LoVo (cell line): ENCODE data around the gene SLC26A1.
"Not testable (repeated sequence)": the region's sequence is repeated elsewhere in the genome, so short reads cannot be mapped to it uniquely, and the experiment has no call there.

ENCODE experiments used
- DNase-seq: peaks from one replicate; pipeline ENCODE4 v3.0.0-alpha.2; 2016; ENCODE audit warnings: low spot score

The SLC26A1 gene

DNA sequence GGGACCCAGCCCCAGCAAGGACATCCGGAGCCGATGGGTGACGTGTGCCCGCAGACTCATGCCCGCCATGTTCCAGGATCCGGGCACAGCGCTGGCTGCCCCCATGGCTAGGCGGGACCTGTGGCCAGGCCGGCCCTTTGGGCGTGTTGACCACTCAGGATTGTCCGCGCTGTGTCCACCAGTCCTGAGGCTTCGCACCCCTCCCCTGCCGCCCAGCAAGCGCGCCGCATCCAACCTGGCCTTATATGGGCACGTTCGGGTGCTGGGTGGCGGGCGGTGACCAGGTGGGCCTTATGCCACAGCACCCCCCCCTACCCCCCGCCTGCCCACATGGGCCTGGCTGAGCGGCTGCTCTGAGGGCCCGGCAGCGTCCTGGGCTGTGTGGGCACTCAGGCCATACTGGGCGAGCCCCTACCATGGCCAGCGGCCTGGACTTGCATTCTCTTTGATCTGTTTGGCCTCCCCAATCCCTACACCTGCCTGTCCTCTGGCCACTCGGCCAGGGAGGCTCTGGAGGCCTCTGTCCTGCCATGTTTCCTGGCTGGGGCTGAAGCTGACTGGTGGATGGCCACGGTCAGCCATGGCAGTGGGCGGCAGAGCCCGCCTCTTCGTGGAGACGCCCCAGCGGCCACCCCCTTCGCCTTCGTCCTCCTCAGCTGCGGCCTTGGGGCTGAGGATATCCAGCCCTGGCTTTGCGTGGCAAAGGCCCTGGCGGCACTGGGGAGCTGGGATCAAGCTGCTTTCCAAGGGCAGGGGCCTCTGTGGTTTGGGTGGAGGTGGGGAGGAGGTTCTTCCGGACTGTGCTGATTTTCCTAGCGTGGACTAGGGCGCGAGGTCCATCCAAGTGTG lies 20.2 kb upstream of the SLC26A1 start:
- DNase-seq, result no peak

DNA sequence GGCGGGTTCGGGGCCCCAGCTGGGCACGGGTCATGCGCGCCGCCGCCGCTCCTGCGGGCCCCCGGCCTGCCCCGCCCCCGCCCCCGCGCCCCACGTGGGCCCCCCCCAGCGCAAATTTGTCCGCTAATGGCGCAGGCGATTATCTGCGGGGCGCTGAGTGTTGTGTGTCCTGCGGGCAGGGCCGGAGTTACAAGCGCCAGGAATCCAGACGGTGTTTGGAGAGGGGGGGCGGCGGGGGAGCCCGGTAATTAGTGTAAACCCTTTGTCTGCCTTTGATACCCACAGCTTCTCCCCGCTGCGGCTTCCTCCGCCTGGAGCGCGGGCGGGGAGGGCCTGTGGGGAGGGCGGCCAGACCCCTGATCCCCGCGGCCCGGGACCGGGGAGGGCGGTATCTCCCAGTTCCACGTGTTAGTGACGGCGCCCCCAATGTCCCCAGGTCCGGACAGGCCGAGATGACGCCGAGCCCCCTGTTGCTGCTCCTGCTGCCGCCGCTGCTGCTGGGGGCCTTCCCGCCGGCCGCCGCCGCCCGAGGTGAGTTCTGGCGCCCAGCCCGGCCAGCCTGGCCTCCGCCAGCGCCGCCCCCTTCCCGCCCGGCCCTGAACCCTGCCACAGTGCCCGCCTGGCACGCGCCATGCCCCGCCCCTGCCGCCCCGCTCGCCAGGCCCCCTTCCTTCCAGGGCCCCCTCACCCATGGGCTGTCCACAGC lies 19.0 kb upstream of the SLC26A1 start:
- no peak for DNase-seq

DNA sequence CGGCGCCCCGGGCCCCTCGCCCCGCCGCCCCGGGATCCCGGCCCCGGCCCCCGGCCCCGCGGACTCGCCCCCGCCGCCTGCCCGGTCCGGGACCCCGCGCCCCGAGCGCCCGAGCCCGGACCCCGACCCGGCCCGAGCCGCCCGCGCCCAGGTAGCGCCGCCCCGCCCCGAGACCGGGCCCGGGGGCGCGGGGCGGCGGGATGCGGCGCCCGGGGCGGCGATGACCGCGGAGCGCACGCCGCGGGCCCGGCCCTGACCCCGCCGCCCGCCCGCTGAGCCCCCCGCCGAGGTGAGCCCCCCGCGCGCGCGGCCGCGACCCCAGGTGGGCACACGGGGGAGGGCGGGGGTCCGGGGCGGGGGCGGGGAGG lies 18.4 kb upstream of the SLC26A1 start:
- no peak for DNase-seq

DNA sequence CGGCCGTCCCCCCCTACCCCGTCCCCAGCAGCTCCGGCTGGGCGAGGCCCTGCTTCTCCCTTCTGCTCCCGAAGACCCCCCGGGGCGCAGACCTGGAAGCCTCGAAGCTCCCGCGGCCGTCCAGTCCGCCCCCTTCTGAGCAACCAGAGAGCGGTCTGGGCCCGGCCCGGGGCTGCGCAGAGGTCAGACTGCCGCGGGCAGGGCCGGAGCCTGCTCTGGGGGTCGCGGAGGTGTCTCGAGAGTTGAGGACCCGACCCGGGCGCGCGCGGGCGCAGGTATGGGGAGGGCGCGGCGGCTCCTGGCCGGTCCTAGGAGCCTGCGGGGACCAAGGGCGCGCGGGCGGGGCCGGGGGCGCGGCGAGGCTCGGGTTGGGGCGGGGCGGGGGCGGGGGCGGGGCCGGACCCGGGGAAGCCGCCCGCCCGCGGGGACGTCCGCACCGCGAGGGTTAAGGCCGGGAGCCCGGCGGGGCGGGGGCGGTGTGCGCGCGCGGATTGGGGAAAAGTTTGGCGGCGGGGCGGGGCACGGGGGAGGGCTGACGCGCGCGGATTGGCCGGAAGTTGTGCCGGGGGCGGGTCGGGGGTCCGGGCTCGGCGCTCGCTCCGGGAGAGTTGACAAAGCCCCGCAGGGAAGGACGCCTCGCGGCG lies 17.9 kb upstream of the SLC26A1 start, which contains the start of gene FGFRL1:
TSS of gene FGFRL1 (plus strand) at position 605 of the 644 bp plus-strand sequence. CDS start 860 bp downstream, outside the sequence.
- peak; percentile 93 for DNase-seq

DNA sequence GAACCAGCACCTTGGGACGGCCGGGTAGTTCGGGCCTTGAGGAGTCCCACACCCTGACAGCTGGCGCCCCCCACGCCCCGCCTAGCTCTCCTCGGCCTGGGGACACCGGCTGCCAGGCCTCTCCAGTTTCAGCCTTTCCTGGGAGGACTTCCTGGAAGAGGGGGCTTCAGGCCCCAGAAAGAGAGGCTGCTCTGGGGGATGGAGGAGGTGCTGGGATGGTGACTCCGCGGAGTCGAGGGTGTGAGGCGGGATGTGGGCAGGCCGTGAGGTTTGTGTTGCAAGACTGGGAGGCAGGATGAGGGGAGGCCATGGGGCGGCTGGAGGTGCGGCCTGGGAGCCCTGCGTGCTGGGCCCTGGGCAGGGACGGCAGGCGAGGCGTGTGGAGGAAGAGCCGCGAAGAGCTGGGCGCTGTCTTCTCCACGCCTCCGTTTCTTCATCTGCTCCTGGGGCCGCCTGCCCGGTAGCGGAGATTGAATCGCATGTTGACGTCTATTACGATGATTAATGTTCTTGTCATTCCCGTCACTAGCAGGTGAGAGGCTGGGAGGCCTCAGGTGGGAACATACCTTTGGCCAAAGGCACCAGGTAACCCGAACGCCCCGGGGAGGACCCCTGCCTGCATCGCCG lies 17.3 kb upstream of the SLC26A1 start:
- peak; percentile 63 for DNase-seq

DNA sequence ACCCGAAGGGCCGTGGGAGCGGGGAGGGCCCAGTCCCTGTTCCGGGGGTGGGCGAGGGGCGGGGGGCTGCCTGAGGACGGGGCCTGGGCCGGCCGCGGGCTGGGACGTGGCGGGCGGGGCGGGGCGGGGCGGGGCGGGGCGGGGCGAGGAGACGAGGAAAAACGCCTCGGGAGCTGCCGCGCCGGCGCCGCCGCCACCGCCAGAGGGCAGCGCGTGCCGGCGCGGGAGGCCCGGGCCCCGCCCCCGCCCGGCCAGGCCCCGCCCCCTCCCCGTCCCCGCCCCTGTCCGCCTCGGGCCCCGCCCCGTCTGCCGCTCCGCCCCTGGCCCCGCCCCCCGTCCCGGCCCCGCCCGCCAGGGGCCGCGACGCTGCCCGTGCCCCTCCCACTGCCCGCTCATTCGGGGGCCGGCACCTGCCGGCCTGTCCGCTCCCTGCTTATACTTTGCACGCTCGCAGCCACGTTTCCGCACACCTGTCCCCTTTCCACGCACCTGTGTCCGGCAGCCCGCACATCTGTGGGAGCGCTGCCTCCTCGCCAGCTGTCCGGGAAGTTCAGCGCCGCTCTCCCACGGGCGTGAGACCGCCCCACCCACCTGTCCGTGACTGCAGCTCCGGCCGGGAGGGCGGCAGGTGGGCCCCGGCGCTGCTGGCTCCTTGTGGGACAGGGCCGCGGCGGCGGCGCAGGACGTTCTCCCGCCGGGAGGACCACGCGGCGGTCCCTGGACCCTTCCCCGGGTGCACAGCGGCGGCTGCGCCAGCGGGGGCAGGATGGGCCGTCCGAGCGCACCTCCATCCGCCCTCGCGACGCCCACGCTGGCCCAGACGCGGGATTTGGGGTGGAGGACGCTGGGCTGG lies 16.6 kb upstream of the SLC26A1 start:
- peak; percentile 72 for DNase-seq

DNA sequence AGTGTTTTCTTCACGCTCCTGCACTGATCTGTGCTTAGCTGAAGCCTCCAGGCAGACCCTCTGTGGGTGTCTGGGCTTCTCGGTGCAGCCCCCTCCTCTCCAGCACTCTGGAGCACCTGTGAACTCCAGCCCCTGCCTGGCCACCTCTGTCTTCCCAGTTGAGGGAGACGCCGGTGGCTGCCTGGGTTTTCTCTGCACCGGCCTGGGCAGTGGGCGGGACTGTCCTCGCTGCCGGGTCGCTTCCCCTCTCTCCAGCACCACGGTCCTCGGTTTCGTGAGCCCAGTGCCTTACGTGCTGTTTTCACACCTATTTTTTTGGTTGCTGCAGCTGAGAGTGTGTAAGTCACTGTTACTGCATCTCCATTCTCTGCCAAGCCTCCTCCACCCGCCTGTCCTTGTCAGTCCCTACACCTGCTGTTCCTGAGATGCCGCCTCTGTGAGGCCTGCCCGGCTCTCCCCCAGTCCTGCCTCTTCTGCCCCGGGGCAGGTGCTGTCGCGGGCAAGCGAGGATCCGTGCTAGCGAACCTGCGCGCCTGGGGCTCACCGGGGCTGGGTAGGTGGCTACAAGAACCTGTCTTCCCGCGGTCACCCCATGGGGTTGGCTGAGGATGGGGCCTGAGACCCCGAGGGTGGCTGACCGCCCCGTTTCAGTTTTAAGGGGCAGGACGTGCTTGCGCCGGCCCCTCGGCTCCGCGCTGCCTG lies 15.8 kb upstream of the SLC26A1 start:
- DNase-seq, result no peak

DNA sequence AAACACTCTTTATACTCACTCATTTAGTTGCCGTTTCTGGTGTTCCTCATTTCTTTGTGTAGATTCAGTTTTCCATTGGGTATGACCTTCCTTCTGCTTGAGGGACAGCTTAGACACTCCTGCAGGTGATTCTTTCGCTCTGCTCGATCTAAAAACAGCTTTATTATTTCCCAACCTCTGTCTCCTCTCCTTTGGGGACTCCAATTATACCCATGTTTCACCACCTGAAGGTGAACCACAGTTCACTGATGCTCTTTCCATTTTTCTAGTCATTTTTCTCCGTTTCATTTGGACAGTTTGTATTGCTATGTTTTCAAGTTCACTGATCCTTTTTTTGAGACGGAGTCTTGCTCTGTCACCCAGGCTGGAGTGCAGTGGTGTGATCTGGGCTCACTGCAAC lies 13.7 kb upstream of the SLC26A1 start:
- no peak for DNase-seq

DNA sequence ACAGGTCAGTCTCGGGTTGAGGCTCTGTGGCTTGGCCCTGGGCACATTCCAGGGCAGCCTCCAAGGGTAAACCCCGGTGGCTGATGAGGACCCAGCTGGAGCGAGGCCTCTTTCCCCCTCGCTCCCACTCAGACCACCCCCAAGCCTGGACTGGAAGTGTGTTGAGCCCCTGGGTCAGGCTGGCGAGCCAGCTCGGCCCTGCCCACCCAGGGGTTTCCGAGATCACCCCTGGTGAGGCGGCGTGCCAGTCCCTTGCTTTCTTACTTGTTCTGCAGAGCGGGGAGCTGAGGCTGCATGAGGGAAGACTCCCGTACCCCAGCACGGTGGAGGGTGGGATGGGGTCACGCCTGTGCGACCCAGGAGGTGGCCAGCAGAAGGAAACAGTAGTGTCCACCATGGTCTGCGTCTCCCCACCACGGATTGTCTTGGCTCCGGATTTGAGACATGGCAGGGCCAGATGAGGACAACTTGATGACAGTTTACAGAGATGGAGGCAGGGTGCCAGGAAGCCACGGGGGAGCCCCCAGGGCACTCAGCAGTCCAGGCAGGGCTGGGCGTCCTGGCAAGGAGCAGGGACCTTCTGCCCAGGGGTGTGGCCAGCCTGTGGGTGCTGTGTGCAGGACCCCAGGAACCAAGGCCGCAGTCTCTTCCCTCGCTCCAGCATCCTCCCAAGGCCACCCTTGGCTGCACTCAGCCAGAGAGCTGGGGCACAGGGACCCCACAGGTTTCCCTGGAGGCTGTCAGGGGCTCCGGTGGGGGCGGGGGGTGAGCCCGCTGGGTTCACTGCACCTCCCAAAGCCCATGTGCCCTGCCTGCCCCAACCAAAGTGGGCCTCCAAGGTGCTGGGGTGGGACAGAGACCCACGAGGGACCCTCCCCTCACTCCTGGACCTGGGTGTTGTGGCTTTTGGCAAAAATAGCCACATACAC lies 11.6 kb upstream of the SLC26A1 start:
- DNase-seq, result no peak

DNA sequence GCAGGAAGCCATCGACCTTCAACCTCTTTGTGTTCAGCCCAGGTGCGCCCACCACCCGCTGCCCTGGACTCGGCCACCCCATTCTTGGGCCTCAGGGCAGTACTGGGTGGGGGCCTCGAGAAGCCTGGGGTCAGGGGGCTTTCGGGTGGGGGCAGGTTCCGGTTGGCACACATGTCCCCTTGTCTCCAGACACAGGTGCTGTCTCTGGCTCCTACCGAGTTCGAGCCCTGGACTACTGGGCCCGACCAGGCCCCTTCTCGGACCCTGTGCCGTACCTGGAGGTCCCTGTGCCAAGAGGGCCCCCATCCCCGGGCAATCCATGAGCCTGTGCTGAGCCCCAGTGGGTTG lies 10.8 kb upstream of the SLC26A1 start:
- no peak for DNase-seq

DNA sequence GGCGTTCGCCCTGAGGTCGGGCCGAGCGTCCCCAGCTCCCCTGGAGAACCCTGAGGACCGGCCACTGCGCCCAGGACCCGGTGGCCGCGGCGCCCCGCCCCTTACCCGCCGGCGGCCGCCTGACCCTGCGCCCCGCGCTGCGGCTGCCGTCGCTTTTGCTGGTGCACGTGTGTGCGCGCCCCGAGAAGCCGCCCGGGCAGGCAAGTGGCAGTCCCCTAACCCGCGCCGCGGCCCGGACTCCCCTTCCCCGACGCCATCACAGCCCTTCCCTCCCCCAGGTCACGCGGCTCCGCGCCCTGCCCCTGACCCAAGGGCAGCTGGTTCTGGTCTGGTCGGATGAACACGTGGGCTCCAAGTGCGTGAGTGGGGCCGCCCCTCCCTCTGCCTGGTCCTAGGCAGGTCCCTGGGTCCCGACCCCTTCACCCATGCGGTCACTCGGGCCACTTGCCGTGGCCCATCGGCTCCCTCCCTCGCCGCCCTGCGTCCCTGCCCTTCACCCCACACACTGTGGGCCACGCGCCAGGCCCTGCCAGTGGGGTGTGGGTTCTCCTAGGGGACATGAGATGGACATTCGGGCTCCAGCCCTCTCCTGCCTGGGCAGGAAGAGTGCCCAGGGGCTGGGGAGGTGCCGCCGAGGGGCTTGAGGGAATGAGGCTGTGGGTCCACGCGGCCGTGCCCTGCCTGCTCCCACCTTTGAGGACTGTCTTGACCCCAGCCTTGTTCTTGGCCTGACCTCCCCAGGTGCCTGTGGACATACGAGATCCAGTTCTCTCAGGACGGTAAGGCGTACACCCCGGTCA lies 10.3 kb upstream of the SLC26A1 start:
- no peak for DNase-seq

DNA sequence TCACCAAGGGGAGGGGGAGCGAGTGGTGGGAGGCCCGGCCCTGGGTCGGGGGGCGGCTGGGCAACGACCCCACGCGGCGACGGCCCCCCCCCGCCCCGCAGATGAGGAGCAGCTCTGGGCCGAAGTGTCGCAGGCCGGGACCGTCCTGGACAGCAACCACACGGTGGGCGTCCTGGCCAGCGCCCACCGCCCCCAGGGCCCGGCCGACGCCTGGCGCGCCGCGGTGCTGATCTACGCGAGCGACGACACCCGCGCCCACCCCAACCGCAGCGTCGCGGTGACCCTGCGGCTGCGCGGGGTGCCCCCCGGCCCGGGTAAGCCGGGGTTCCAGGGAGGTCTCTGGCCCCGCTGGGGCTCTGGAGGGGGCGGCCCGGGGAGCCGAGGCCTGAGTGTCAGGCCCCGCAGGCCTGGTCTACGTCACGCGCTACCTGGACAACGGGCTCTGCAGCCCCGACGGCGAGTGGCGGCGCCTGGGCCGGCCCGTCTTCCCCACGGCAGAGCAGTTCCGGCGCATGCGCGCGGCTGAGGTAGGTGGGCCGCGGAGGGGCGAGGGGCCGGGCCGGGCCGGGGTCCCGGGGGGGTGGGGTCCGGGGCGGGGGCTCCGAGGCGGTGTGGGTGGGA lies 9.5 kb upstream of the SLC26A1 start:
- DNase-seq, result no peak

DNA sequence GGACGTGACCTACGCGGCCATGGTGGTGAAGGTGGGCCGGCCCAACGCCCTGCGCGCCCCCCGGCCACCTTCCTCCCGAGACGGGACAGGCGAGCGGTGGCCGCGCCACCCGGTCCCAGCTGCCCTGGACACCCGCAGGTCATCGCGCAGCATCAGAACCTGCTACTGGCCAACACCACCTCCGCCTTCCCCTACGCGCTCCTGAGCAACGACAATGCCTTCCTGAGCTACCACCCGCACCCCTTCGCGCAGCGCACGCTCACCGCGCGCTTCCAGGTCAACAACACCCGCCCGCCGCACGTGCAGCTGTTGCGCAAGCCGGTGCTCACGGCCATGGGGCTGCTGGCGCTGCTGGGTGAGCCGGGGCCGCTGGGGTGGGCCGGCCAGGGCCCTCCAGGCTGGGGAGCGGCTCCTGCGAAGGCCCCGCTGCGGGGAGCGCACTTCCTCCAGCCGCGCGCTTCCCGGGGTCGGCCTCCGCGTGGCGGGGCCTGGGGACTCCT lies 9.0 kb upstream of the SLC26A1 start:
- DNase-seq, result no peak

DNA sequence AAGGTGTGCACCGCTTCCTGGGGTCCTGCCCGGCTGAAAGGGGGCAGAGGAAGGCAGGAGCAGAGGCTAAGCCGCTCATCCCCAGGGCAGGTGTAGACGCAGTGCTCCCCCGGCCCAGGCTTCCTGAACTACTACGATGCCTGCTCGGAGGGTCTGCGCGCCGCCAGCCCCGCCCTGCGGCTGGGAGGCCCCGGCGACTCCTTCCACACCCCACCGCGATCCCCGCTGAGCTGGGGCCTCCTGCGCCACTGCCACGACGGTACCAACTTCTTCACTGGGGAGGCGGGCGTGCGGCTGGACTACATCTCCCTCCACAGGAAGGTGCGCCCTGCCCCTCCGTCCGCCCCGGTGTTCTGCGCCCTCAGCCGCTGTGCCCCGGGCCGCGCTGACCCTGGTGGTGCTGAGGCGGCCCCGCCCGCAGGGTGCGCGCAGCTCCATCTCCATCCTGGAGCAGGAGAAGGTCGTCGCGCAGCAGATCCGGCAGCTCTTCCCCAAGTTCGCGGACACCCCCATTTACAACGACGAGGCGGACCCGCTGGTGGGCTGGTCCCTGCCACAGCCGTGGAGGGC lies 8.4 kb upstream of the SLC26A1 start:
- DNase-seq, result no peak

DNA sequence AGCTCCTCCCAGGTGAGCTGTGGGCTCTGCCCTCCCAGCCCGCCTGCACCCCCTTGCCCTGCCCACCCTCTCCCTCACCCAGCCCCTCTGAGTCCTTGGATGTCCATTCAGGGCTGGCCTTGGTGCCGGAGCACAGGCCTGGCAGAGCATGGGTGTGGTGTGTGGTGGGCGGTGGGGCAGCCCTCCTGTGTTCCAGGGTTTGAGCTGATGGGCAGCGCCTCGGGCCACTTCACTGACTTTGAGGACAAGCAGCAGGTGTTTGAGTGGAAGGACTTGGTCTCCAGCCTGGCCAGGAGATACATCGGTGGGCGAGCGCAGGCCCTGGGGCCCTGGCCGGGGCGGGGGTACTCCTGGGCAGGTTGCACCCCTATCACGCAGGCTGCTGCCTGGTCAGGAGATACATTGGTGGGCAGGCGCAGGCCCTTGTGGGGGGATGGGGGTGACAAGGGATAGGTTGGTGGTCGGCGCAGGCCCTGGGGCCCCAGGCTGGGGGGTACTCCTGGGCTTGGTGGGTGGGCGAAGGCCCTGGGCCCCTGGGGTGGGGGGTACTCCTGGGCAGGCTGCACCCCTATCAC lies 7.6 kb upstream of the SLC26A1 start:
- no peak for DNase-seq

DNA sequence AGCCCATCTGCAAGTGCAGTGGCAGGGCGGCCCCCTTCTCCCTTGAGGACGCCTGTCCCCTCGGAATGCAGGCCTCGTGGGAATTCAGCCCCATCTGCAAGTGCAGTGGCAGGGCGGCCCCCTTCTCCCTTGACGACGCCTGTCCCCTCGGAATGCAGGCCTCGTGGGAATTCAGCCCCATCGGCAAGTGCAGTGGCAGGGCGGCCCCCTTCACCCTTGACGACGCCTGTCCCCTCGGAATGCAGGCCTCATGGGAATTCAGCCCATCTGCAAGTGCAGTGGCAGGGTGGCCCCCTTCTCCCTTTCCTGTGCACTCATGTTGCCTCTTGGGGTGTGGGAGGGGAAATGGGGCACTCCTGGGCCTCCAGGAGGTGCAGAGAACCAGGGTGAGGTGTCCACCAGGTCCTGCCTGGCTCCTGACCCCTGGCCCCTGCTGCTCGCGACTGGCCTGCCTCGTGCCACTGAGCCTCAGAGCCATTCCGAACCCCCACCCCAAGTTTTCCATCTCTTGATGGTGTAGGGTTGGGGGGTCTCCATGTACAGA lies 6.8 kb upstream of the SLC26A1 start:
- no peak for DNase-seq

DNA sequence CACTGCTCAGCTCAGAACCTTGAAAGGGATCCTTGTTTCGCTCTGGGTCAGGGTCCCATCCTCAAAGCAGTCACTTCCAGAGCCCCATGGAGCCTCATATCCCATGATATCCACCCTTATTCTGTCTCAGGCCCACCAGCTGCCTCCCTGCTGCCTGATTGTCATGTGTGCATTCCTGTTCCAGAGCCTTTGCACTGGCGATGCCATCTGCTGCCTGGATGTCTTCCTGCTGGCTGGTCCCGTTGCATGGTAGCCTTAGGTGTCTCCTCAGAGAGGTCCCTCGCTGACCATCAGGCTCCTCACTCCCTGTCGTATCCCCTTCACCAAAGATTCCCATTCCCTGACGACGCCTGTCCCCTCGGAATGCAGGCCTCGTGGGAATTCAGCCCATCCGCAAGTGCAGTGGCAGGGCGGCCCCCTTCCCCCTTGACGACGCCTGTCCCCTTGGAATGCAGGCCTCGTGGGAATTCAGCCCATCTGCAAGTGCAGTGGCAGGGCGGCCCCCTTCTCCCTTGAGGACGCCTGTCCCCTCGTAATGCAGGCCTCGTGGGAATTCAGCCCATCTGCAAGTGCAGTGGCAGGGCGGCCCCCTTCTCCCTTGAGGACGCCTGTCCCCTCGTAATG lies 6.1 kb upstream of the SLC26A1 start:
- not testable (repeated sequence) for DNase-seq
